GM19455 (cell line): ENCODE results near the gene RBM27.
"Not testable (repeated sequence)": the region's sequence is repeated elsewhere in the genome, so short reads cannot be mapped to it uniquely, and the experiment has no call there.

Experiments
- ATAC-seq: cut with Tn5 transposase; IDR thresholded peaks from one replicate; pipeline ENCODE4 v1.9.1; 2021; ENCODE audit not compliant: unreplicated experiment

Gene RBM27

GRCh38 chr5:146206257-146206656 lies 2.9 kb downstream of the RBM27 start:
- ATAC-seq, result no peak

- ATAC-seq, result no peak
These were observed 5.6 kb downstream of the RBM27 start for GRCh38 chr5:146208916-146209522.

- no peak for ATAC-seq
These were observed 6.3 kb downstream of the RBM27 start for GRCh38 chr5:146209714-146210113.

GRCh38 chr5:146210810-146211209 lies 7.4 kb downstream of the RBM27 start:
- ATAC-seq, result not testable (repeated sequence)

- no peak for ATAC-seq
These were observed 9.9 kb downstream of the RBM27 start for GRCh38 chr5:146213210-146213826.

GRCh38 chr5:146214881-146215280 lies 11.5 kb downstream of the RBM27 start:
- not testable (repeated sequence) for ATAC-seq

GRCh38 chr5:146218168-146218567 lies 14.8 kb downstream of the RBM27 start:
- ATAC-seq, result no peak

GRCh38 chr5:146219243-146219642 lies 15.8 kb downstream of the RBM27 start:
- ATAC-seq, result no peak

GRCh38 chr5:146221234-146221633 lies 17.8 kb downstream of the RBM27 start:
- no peak for ATAC-seq

GRCh38 chr5:146222005-146222404 lies 18.6 kb downstream of the RBM27 start:
- no peak for ATAC-seq

- no peak for ATAC-seq
These were observed 19.8 kb downstream of the RBM27 start for GRCh38 chr5:146223179-146223578.

- no peak for ATAC-seq
These were observed 25.8 kb downstream of the RBM27 start for GRCh38 chr5:146229222-146229621.

GRCh38 chr5:146232223-146232622 lies 28.8 kb downstream of the RBM27 start:
- ATAC-seq, result no peak

- no peak for ATAC-seq
These were observed 30.0 kb downstream of the RBM27 start for GRCh38 chr5:146233441-146233840.

GRCh38 chr5:146238973-146239372 lies 35.6 kb downstream of the RBM27 start:
- no peak for ATAC-seq

- no peak for ATAC-seq
These were observed 37.5 kb downstream of the RBM27 start for GRCh38 chr5:146240951-146241350.

- no peak for ATAC-seq
These were observed 39.8 kb downstream of the RBM27 start for GRCh38 chr5:146243247-146243646.

GRCh38 chr5:146248561-146248960 lies 45.2 kb downstream of the RBM27 start:
- ATAC-seq, result no peak

- no peak for ATAC-seq
These were observed 46.4 kb downstream of the RBM27 start for GRCh38 chr5:146249801-146250200.
